DND-41 (cell line): ENCODE data around the gene DLG2.

Experiments
- EZH2 ChIP-seq: IDR thresholded peaks from 3 replicates; pipeline ENCODE4 v1.6.1; 2012; ENCODE audit warnings: borderline replicate concordance, low read depth, mild to moderate bottlenecking, moderate library complexity, low read length, inconsistent platforms; ENCODE audit not compliant: severe bottlenecking
- TF ChIP-seq, protein P1 (sequence below): IDR thresholded peaks from 2 replicates; pipeline ENCODE4 v1.5.1; 2012; ENCODE audit warnings: borderline replicate concordance, low read length, moderate library complexity, mild to moderate bottlenecking; ENCODE audit not compliant: poor library complexity, severe bottlenecking; ENCODE audit errors: extremely low read depth

DNA sequence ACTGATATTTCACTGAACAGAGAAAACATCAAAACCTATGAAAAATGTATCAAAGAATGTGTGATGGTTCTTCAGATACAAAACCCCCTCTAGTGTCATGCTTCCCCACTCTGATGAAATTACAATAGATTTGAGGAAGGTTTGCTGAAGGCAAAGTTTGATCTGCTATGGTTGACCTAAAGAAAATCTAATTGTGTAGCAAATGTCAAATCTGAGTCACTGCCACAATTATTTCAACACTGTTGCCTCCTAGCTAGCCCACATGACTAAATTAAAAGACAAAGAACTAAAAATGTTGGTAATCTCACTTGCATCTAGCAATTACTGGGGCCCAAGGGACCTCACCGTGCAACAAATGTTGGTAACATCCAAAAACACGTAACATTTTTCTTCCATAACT is 728.0 kb downstream of the DLG2 start:
- TF ChIP-seq EZH2: no peak
- TF ChIP-seq, protein P1, sequence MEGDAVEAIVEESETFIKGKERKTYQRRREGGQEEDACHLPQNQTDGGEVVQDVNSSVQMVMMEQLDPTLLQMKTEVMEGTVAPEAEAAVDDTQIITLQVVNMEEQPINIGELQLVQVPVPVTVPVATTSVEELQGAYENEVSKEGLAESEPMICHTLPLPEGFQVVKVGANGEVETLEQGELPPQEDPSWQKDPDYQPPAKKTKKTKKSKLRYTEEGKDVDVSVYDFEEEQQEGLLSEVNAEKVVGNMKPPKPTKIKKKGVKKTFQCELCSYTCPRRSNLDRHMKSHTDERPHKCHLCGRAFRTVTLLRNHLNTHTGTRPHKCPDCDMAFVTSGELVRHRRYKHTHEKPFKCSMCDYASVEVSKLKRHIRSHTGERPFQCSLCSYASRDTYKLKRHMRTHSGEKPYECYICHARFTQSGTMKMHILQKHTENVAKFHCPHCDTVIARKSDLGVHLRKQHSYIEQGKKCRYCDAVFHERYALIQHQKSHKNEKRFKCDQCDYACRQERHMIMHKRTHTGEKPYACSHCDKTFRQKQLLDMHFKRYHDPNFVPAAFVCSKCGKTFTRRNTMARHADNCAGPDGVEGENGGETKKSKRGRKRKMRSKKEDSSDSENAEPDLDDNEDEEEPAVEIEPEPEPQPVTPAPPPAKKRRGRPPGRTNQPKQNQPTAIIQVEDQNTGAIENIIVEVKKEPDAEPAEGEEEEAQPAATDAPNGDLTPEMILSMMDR: no peak
